Peyer's patch (tissue), 4 donors: ENCODE measurements around the gene CHST1.

Experiments
- POLR2A ChIP-seq, 2 donors: fragments of 450-650 bp; IDR thresholded peaks; one replicate each; pipeline ENCODE4 v1.5.1; 2017; ENCODE audit warnings: antibody characterized with exemption in 2 of 2, mild to moderate bottlenecking in 2 of 2, moderate library complexity in 2 of 2
- TF ChIP-seq, protein P1 (sequence below), 6 experiments: fragments of 450-650 bp in 4 of 6; fragments of 200-600 bp in 2 of 6; sonication (generic) in 1 of 6; IDR thresholded peaks; one replicate each; pipeline ENCODE4 v1.5.1; 2017 to 2019; ENCODE audit warnings: antibody characterized with exemption in 6 of 6, mild to moderate bottlenecking in 3 of 6, moderate library complexity in 1 of 6

DNA sequence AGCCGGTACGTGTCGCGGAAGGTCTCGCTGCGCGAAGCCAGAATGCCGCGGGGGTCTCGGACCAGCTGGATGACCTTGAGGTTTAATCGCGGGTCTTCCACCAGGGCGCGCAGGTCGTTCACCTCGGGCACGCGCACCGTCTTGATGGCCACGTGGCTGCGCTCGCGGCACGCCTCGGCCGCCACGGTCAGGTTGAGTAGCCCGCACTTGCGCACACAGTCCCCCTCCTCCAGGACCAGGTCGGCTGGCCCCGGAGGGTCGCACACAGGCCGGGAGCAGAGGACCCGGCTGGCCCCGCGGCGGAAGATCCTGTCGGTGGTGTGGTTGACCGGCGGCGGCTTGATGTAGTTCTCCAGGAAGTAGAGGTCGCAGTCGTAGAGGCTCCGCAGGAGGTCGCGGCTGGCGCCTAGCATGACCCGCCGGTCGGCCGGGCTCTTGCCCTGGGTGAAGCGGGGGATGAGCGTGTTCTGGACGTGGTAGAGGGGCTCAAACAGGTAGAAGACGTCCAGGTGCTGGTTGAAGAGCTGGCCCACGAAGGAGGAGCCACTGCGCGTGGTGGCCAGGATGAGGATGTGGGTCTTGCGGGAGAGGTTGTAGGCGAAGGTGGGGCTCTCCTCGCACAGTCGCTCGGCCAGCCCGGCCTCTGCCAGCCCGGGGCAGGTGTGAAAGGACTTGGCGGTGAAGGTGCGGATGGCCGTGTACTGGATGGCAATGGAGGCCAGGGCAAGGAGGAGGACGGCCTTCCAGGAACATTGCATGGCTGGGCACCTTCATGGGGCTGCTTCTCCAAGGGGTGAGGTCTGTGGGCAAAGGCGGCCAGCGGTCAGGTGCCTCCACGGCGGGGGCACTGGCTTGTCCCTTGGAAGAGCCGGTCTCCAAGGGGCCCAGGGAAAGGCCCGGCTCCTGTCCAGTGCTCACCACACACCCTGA, 15.0 kb downstream of the CHST1 start:
- TF ChIP-seq, protein P1, sequence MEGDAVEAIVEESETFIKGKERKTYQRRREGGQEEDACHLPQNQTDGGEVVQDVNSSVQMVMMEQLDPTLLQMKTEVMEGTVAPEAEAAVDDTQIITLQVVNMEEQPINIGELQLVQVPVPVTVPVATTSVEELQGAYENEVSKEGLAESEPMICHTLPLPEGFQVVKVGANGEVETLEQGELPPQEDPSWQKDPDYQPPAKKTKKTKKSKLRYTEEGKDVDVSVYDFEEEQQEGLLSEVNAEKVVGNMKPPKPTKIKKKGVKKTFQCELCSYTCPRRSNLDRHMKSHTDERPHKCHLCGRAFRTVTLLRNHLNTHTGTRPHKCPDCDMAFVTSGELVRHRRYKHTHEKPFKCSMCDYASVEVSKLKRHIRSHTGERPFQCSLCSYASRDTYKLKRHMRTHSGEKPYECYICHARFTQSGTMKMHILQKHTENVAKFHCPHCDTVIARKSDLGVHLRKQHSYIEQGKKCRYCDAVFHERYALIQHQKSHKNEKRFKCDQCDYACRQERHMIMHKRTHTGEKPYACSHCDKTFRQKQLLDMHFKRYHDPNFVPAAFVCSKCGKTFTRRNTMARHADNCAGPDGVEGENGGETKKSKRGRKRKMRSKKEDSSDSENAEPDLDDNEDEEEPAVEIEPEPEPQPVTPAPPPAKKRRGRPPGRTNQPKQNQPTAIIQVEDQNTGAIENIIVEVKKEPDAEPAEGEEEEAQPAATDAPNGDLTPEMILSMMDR (IDR thresholded peaks at IDR 0.05), result no peak
- TF ChIP-seq POLR2A (IDR thresholded peaks at IDR 0.05), result no peak
